CD4-positive, alpha-beta T cell treated with Interleukin-17A for 4 hours (primary cell): ENCODE results near the gene C6orf136.
"Not testable (repeated sequence)": the region's sequence is repeated elsewhere in the genome, so short reads cannot be mapped to it uniquely, and the experiment has no call there.

Source experiments
- DNase-seq: peaks from one replicate; pipeline ENCODE4 v3.0.0-alpha.2; 2020; ENCODE audit warnings: mixed read lengths

C6orf136 gene

GRCh38 chr6:30615958-30616810 lies 30.7 kb upstream of the C6orf136 start:
- DNase-seq: peak; percentile 45

DNA sequence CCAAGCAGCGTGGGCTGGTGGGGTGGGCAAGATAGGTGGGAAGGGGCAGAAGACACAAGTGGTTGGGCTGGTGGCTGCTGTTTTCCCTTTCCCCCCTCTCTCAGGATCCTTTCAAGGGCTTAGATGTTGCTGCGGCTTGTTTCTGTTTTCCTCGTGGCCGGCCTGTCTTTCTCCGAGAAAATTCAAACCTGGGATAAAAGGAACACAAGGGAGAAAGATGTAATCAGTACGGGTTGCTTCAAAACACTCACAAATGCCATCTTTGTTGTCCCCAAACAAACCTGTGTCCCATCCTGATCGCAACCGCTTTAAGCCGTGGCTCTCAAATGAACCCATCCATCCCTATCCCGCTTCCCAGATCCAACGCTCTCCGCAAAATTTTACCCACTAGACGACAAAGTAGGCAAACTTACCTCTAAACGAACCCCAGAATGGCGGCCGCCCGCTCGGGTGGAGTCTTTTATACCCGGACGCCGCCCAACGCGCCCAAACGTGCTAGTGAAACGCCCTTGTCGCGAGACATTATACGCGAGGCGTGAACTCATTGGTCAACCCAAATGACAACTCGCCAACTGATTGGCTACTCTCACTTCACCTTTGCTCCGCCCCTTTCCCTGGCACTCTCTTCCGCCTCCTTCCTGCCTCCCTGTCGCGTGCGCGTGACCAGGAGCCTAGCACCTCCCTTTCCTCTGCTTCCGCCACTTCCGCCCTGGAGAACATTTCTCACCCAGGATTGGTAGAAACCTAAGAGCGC lies 29.9 kb upstream of the C6orf136 start, which contains the start of gene PPP1R10:
Gene PPP1R10 (minus strand): TSS at position 433 of the 754 bp plus-strand sequence. CDS start 7,299 bp downstream, outside the sequence.
- DNase-seq: peak; percentile 97

DNA sequence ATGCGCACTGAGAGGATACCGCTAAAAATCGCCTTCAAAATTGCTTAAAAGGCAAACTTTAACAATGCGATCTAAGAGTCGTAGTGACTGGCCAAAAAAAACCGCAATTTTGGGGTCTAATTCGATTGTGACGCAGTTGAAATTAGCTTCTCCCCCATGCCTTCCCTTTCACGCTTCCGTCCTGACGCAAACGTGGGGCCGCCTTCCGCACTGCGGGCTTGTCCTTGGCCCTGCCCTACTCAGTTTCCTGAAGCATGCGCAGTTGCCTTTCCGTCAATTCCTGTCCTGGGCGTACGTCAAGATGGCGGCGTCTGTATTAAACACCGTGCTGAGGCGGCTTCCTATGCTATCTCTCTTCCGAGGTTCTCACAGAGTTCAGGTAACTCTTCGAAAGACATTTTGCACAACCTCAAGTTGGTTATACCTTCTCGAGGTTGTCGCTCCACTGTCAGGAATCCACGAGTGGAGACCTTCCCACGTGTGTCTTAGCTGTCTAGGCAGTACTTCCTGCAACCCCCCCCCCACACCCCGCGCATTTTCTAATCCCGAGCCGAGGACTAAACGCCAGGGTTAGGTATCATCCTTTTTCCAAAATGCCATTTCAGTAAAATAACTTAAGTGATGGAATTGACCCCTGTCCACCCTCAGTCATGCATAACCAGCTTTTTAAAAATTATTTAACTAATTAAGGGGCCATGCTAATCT lies 29.2 kb upstream of the C6orf136 start, which contains the start of gene MRPS18B:
Gene MRPS18B (plus strand): TSS at position 276 of the 705 bp plus-strand sequence. CDS start 26 bp downstream, at position 302.
- peak; percentile 98 for DNase-seq

GRCh38 chr6:30618270-30618797 lies 28.6 kb upstream of the C6orf136 start:
- no peak for DNase-seq

DNA sequence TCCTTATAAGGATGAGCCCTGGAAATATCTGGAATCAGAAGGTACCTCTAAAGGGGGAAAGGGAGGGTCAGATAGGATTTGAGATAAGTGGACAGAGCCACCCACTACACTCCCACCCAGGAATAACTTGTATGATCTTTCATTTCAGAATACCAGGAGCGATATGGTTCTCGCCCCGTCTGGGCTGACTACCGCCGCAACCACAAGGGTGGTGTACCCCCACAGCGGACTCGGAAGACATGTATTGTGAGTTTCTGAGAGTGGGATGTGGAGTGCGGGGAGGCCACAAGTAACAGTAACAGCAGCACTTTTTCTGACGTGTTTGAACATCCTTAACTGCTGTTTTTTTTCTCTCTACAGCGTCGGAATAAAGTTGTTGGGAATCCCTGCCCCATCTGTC lies 27.4 kb upstream of the C6orf136 start:
- DNase-seq: no peak

DNA sequence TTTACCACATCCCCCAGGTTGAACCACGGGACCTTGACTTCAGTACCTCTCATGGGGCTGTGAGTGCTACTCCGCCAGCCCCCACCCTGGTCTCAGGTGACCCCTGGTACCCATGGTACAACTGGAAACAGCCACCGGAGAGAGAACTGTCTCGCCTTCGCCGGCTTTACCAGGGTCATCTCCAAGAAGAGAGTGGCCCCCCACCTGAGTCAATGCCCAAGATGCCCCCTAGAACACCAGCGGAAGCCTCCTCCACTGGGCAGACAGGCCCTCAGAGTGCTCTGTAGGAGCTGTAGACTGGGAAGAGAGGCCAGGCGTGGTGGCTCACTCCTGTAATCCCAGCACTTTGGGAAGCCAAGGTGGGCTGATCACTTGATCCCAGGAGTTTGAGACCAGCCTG lies 21.4 kb upstream of the C6orf136 start:
- no peak for DNase-seq

DNA sequence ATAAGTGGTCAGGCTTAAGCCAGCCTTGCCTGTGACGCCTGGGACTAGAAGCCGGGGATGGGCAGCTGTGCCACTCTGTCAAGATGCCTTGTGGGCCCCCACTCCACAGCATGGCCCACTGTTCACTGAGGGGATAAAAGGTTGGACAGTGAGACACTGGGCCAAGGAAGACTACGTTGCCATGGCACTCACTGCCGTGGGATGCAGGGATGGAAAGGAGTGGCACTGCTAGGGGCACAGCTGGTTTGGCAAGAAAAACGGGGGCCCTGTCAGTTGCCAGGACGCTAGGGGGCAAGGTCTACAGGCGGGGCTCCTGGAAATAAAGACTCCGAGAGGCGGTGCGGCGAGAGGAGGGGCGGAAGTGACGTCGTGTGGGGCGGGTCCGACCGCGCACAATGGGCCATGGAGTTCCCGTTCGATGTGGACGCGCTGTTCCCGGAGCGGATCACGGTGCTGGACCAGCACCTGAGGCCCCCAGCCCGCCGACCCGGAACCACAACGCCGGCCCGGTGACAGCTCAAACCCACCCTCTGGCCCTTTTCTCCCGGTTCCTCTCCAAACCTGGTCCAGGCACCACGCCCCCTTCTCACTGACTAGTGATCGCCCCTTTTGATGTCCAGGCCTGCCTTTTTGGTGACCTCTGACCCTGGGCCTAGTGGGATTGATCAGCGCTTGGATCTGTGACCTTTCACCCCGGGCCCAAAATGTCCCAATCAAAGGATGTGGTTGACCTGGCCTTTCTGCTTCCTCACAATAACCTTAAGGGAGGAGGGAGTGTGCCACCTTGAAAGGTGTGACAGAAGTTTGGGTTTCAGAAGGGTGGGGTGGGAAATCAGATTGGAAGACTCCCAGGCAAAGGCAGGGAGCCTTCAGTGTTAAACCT lies 20.2 kb upstream of the C6orf136 start, which contains the start of gene ATAT1:
Gene ATAT1 (plus strand): TSS at position 391 of the 883 bp plus-strand sequence.
- DNase-seq: peak; percentile 92

GRCh38 chr6:30635834-30636233 lies 11.1 kb upstream of the C6orf136 start:
- no peak for DNase-seq

DNA sequence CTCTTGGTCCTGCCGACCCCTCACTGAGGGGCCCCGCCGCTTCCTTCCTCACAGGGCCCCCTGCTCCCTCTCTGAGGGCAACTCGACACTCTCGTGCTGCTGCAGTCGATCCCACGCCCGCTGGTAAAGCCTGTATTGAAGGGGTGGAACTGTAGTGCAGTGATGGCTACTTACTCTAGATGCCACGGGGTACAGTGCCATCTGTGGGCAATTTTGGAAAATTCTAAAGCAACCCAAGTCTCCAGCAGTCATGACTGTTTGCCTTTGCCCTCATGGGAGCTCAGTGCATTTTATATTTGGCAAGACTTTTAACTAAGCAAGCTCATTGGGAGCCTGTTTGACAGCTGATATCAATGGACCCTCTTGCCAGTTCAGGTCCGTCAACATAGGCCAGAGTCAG lies 6.5 kb upstream of the C6orf136 start:
- DNase-seq: peak; percentile 9

DNA sequence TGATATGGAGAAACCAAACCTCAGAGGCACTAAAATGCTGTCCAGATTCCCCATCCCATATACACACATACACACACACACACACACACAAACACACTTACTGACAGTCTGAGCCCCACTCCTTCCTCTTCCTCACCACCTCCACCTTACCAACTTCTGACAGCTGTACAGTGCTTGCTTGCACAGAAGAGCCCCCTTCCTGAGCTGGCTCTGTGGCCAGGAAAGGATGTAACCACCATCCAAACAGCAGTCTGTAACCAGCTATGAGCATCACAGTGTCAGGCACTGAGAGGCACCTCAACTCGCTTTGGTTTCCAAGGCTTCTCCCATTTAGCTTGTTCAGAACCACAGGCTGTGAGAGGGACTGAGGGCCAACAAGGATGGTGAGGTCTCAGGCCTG lies 5.9 kb upstream of the C6orf136 start:
- DNase-seq: peak; percentile 5

DNA sequence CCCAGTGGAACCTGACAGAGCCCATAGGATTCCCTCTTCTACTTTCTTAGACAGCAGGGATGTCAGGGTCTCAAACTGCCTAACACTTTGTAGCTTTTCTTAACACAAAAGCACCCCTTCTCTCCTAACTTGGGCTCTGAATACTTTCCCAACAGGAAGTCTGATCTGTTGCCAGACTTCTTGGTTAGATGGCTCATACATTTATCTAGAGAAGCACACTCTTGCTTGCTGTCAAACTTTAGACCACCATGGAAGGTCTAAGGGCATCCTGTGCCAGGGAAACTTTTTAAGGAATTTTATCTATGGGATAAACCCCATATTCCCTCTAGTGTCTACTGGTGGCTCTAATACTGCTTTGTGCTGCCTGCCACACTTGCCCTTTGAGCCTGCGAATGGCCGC lies 3.3 kb upstream of the C6orf136 start:
- DNase-seq: no peak

DNA sequence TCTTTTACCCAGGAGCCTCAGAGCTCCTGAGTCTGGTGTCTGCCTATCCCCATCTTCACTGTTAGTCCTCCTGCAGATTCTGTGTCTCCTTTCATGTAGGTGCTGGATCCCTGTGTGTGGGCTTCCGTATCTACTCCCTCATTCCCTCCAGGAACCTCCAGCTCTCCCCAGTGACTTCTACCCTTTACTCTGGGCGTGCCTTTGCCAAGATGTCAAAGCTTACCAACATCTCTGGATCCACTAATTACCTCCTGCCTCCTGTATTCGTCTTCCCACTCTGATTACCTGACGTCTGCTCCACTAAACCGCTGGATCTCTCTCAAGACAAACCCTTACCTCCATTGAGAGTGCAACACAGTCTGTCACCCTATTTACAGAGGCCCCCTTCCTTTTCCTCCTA lies 2.2 kb upstream of the C6orf136 start:
- no peak for DNase-seq

DNA sequence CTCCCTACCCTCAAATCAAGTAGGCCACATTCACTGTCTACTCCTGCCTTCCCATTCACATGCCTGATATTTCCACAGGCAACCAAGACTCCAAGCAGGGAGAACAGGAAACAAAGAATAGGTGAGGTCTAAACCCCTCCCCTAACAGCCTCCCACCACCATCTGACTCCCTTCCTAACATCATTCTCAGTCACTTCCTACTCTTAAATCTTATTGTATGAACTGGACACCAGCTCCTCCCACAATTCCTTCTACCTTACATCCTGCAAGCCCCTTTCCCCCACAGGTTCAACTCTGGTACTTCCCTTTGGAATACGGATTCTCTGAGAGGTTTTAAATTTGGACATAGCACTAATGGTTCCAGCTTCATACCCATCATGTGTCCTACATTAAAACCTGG lies 944 bp upstream of the C6orf136 start:
- no peak for DNase-seq

DNA sequence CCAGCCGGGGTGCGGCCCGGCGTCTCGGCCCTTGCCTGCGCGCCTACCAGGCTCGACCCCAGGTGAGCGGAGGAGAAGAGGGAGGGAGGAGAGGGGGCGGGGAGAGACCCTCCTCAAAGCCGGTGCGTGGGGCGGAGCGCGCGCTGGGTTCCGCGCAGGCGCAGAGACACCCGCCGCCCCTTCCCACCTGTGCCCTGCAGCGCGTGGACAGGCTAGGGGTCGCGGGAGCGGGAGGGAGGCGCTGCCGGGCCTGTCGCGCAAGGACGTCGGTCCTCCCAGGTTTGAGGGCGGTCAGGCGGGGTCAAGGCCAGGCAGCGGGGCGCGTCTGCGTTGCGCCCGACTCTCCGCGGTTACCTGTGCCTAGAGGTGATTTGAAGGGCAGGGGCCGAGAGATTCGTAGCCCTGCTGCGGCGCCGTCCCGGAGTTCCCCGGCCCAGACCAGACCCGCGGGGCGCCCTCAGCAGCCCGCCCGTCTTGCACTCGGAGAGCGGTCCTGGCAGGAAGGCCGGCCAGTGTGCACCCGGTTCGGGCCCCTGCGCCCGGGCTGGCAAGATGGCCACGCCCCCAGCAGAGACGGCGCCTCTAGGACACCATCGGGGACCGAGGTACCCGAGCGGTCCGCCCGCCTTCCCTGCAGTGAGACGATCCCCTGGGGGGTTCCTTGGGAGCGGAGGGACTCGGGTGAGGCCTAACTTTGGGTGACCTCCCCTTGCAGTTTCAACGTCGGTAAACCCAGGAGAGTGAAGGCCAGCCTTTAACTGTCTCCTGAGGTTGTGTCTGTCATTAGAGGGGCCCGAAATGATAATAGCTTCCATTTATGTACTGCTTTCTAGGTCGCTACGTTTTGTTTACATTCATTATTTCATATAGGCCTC lies 546 bp downstream of the C6orf136 start:
- peak; percentile 88 for DNase-seq

GRCh38 chr6:30651143-30651542 lies 4.2 kb downstream of the C6orf136 start:
- no peak for DNase-seq

DNA sequence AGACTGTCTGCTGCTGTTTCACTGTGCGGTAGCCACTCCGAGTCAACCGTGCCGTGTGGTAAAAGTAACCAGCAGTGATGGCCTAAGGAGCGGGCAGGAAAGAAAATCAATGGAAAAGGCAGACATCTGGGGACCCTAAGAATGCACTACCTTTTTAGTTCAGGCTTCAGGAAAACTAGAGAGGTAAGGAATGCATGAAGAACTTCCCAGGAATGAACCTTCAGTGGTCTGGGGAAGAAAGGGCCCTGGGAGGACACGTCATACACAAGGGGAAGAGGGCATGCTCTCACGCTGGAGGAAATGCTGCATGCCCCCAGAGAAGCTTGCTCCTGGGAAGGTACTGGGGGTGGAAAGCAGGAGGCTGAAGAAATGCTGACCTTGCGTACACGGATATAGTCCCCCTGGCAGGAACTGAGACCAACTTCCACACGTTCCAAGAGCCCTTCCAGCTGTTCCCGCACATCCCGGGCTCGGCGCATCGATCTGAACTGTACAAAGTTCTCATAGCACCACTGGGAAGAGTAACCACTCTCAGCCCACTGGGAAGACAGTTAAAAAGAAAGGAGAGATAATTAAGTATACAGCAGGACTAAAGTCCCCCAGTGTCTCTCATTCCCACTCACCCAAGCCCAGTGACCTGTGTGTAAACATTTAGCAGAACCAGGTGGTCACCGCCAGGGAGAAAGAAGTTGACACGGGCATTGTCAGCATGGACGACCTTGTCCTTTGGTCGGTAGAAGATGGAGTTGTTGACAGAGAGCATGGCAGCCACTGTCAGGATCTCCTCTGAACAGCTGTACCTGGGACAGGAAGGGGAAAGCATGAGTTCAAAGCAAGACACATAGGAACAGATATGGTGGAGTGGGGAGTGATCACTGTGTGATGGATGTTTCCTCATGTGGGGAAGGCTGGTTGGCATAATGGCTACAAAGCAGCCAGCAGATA lies 8.1 kb downstream of the C6orf136 start:
- DNase-seq: no peak

GRCh38 chr6:30655743-30656094 lies 8.8 kb downstream of the C6orf136 start:
- no peak for DNase-seq

DNA sequence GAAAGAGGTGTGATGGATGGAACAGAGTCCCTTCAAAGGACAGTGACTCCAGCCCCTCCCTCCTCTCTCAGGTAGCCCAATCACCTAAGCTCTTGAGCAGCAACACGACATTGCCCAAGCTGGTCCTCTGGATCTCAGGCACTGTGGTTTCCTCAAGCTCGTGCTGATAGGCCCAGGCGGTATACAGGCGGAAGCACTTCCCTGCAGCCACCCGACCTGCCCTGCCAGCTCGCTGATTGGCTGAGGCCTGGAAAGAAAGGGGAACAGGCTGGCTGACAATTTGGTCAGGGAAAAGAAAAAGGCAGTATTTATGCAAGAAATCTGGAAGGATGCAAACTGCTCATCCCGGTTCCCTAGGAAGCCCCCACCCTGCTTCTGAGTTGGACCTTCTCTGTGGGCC lies 9.6 kb downstream of the C6orf136 start:
- DNase-seq: no peak

DNA sequence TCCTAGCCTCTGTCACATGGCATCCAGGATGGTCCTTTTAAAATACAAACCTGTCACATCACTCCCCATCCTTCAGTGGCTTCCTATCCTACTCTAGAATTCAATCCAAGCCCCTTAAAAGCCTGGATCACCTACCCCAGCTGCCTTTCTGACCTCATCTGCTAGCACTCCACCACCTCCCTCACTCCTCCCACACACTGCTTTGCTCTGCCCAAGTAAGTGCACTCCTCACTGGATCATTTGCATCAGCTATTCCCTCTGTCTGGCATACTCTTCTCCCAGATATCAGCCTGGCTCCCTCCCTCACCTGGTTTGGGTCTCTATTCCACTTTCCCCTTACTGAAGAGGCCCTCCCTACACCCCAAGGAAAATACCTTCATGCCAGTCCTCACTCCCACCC lies 10.5 kb downstream of the C6orf136 start:
- DNase-seq: no peak

DNA sequence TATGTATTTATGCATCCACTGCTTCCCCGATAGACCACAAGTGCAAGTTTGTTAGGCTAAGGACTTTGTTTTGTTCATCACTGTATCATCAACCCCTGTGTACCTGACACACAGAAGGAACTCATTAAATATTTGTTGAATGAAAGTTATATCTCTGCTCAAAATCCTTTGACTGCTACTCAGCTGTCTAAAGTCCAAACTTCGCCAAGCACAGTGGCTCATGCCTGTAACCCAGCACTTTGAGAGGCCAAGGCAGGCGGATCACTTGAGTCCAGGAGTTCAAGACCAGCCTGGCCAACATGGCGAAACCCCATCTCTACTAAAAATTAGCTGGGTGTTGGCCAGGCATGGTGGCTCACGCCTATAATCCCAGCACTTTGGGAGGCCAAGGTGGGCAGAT lies 11.0 kb downstream of the C6orf136 start:
- DNase-seq: not testable (repeated sequence)
